Stimulated activated CD8-positive, alpha-beta memory T cell treated with anti-CD3 and anti-CD28 coated beads, Interleukin-4, amount 100 ng/mL, for 1 hour (primary cell): ENCODE data around the gene AASDH.
"Not testable (repeated sequence)": the region's sequence is repeated elsewhere in the genome, so short reads cannot be mapped to it uniquely, and the experiment has no call there.

Experiments used
- DNase-seq, 2 donors: peaks; one replicate each; pipeline ENCODE4 v3.0.0-alpha.2; 2020; ENCODE audit warnings: low read depth in 2 of 2, low spot score in 1 of 2

Gene AASDH

DNA sequence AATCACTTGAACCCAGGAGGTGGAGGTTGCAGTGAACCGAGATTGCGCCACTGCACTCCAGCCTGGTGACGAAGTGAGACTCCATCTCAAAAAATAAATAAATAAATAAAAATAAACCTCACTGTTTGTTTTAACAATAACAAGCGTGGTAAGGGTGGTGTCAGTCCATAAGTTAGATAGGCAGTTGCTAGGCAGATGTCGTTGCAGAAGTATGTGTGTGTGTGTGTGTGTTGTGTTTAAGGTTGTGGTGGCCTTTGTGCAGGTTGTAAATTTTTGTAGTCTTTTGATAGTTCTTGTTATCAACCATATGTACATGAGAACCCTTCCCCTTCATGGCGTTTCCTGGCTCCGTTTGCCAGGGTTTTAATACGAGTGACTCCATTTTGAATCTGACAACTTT is 4.0 kb upstream of the AASDH start:
- no peak for DNase-seq

DNA sequence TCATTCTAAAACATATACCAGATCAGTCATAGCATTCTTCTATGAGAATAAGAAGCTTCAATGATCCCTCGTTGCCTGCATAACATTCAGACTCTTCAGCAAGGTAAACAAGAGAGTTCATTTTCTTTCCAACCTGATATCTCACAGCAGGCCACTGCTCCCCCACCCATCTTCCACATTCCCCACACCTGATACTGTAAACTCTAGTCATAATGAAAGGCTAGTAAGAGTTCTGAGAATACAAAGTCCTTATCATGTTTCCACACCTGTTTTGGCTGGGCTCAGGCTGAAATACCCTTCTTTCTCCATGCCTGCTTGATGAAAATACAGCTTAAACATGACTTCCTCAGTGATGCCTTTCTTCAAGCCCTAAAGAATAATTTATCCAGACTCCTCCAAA is 2.3 kb upstream of the AASDH start:
- DNase-seq, result no peak

DNA sequence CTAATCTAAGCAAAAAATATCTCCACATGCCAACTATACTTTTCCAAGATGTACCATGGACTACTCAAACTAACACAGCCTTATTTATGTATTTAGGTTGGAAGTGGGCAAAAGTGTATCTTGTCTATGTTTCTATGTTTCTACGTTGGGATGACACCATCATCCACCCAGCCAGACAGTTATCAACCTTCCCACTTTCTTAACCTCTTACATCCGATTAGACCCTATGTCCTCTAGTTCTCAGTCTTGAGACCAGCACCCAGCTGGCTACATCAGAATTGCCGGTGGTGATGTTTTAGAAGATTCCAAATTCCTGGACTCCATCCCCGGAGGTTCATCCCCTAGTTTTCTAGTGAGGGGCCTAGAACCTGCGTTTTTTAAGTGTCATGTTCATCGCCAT is 1.0 kb upstream of the AASDH start:
- DNase-seq, result no peak

DNA sequence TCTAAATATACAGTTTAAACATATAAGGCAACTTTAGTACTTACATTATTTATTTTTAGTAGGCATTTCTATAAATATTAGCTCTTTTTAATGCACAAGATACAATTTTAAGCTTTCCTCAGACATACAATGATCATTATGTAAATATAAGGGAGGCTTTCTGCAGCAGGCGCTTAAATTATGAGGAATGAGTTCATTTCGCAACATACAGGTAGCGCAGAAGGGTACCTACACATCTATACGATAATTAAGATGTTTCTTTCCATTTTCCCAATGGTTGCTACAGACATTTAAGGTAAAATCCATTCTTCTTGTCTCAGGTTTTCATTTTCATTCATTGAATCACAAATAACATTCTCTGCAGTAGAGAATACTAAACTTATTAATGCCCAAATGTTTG is 1.2 kb downstream of the AASDH start:
- DNase-seq, result no peak

DNA sequence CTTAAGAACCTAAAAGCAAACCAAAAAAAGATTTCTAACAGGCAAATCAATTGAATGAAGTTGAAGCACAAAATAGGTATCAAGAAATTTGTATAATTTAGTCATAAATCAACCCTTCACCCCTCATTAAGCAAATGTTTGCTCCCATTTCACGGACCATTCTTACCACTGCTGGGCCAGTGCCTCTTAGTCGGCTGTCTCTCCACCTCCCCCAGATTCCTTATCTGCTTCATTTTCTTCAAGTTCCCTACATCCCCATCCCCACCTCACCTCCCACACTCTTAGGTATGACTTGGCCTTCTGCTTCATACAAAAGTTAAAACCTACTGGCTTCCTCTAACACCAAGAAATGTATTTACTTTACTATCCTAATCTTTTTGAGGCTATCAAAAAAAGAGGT is 11.8 kb downstream of the AASDH start:
- no peak for DNase-seq

DNA sequence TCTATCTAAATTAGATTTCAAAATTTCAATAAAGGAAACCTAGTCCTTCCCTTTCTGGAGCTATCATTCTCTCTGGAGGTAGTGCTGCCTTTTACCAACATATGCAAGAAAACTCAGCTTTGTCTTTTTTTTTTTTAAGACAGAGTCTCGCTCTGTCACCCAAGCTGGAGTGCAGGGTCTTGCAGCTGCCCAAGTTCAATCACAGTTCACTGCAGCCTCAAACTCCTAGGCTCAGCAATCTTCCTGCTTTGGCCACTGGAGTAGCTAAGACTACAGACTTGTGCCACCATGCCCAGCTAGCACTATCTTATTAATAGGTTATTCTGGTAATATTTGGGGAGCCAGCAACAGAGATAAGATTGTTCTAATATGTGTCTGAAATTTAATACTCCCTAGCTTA is 12.3 kb downstream of the AASDH start:
- DNase-seq, result no peak

DNA sequence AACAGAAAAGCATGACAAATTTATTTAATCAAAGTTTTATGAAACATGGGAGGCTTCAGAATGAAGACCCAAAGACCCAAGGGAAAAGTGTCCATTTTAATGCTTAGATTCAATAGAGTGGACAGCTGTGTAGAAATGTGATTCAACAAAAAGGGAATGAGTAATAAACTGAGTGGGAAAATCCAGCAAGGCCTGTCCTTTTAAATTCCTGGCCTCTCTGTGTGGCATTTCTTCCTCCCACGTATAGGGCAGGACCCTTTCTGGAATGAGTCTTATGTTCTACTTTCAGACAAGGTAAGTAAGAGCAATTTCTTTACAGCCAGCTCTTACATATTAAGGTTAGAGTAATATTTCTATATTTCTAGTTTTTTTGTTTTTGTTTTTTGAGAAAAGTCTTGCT is 14.5 kb downstream of the AASDH start:
- DNase-seq, result no peak

DNA sequence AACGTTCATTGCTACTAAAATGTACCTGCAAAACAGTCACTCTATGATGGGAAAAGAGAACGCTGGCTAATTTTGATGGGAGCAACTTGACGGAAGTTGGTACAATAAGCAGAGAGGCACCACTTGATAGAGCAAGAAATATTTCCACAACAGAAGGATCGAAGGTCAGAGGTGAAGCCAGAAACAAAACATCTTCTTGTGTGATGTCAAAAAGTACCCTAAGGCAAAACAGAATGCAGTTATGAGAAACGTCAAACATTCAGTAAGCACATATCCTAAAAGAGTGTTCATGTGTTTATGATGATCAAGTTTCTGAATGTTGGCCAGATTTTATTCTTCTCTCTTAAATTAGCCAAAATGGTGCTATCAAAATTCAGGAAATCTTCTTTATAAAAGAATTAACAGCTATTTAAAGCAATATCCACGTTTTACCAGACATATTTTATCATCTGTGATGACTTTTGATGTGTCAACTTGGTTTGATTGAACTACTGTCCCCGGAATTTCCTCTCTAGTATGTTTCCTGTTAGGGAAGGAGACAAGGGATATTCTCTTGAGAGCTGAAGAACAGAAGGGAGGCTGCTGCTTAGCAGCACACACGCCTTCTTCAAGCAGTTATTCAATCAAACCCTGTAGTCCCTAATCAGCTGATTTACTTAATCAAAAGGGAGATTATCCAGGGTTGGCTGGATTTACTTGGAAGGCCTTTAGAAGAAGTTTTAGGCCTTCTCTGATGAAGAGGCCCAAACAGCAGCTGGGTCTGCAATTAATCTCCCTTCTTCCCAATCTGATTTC is 15.7 kb downstream of the AASDH start:
- DNase-seq, result no peak

DNA sequence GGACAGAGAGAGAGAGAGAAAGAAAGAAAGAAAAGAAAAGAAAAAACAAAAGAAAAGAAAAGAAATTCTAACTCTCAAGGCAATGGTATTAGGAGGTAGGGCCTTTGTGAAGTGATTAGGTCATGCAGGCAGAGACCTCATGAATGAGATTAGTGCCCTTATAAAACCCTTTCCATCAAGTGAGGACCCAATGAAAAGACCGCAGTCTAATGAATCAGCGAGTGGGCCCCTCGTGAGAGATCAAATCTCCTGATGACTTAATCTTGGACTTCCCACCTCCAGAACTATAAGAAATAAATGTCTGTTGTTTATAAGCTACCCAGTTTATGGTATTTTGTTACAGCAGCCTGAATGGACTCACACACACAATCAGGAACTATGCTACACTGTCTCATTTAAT is 16.9 kb downstream of the AASDH start:
- DNase-seq, result no peak

DNA sequence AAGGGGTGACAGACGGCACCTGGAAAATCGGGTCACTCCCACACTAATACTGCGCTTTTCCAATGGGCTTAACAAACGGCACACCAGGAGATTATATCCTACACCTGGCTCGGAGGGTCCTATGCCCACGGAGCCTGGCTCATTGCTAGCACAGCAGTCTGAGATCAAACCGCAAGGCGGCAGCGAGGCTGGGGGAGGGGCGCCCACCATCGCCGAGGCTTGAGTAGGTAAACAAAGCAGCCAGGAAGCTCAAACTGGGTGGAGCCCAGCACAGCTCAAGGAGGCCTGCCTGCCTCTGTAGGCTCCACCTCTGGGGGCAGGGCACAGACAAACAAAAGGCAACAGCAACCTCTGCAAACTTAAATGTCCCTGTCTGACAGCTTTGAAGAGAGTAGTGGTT is 24.3 kb downstream of the AASDH start:
- not testable (repeated sequence) for DNase-seq

DNA sequence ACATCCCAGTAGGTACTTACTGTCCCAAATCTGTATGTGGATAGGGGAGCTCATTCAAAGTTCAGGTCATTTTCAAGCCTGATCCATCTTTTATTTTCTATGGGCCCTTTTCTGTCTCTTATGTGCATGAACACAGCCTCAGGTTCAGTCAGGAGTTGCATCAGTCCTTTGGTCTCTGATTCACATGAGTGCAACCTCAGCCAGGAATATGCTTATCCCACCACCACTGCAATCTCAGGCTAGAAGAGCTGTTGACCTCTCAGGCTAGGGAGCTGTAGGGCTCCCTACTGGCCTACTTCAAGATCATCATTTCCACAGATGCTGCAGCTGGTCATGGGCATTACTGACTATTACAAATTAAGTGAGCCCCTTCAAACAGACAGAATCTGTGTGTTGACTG is 27.2 kb downstream of the AASDH start:
- DNase-seq, result no peak

DNA sequence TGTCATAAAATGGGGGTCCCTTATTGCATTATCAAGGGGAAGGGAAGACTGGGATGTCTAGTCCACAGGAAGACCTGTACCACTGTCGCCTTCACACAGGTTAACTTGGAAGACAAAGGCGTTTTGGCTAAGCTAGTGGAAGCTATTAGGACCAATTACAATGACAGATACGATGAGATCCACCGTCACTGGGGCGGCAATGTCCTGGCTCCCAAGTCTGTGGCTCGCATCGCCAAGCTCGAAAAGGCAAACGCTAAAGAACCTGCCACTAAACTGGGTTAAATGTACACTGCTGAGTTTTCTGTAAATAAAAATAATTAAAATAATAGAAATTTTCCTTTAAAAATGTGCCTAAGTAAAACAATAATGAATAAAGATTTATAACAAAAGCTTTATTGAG is 30.6 kb downstream of the AASDH start:
- no peak for DNase-seq

DNA sequence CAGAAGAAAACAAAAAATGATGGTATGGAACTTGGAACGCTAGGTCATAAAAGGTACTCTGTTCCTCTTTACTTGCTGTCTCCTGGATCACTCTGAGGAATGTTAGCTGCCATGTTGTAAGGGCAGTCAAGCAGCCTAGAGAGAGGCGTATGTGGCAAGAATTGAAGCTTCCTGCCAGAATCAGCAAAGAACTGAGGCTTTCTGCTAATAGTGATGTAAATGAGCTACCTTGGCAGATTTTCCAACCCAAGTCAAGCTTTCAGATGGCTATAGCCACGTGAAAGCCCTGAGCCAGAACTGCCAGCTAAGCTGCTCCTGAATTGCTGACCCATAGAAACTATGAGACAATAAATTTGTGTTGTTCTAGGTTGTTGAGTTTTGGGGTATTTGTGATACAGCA is 38.7 kb downstream of the AASDH start:
- no peak for DNase-seq

DNA sequence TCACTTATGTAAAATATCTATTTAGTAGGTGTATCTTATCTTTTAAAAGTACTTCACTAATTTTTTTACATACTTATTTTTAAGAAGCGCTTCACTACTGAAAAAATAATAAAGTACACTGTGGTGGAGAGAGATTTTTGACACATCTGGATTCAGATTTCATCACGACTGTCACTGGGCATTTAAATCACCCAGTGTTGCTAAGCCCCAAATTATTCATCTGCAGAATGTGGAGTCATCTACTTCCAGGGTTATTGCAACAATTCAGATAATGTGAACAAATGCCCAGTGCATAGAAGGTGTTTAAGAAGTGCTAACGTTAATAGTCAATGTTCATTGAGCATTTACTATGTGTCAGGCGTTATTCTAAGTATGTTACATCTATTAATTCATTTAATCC is 41.8 kb downstream of the AASDH start:
- no peak for DNase-seq

DNA sequence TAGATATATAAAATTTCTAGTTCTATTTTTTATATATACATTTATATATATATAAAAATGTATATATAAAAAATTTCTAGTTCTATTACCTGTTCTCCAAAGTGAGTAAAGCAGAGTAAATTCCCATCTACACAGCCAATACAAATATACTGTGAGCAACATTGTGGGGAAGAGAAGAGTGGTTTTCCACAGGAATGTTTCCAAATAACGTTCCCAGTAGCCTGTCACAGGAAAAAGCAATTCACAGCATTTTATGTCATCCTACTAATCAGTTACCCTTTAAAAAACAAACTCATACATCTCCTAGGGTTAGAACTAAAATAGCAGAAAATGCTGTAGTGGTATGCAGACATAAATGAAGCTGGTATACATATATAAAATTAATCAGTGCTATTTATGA is 44.5 kb downstream of the AASDH start:
- no peak for DNase-seq

DNA sequence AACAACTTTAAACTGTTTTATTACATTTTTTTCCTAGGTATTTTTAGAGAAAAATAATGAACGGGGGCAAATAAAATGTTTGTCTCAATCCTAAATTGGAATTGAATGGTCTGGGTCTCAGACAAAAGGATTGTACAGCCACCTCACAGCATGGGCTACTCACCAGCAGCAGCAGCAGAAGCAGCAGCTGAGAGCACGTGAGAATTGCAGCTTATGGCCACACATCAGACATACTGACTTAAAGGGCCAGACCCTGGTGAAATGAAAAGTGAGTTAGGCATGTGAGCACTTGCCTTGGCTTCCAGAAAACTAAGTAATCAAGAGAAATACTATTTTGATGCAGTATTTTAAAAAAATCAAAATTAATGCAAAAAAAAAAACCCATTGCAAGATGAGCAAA is 56.6 kb downstream of the AASDH start:
- no peak for DNase-seq

DNA sequence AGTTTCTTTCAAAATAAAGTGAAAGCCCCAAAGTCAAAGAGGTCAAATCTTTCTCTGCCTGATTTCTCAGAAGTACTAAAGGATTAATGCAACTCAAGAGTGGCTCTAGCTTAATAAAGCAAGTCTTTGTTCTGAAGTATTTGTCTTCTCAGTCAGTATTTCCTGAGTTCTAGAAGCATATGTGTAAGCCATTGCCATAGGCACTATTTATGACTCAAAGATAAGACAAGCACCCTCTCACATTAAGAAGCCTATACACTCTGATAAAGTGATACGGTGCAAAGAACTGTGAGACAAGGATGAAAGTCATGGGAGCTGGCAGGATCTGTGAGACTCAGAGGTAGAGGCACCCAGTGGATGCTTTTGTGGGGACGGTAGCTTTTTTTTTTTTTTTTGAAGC is 60.9 kb downstream of the AASDH start:
- no peak for DNase-seq

DNA sequence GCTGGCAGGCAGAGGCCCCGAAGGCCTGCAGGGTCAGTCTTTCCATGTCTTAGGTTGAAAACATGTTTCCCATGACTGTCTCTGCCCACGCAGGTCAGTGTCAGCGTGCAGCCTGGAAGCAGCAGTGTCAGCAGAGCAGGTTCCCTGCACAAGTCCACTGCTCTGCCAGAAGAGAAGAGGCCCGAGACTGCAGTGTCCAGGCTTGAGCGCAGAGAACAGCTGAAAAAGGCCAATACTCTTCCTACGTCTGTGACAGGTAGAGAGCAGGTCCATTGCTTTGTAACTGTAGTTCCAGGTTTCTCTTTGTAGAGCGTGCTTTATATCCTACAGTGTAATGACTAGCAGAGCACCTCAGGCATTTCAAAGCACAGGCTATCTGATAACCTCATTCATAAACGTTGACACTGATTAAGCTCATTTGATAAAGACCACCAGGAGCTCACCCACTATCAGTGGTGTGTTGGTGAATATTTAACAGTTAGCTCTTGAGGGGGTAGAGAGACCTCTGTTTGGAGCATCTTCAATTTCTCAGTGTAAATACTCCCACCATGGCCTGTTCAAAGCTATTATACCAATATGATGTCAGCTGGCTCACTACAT is 63.2 kb downstream of the AASDH start:
- DNase-seq, result no peak

DNA sequence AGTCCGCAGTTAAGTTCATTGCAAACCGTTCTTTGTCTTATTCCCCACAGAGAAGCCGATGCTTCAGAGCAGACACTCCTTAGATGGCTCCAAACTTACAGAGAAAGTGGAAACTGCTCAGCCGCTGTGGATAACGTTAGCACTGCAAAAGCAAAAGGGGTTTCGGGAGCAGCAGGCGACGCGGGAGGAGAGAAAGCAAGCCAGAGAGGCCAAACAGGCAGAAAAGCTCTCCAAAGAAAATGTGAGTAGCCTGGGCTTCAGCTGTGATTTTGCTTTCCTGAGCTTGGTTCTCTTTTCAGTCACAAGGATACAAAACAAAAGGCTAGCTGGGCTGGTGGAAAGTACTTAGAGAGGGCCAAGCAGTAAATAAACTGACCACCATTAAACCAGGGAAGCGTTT is 64.0 kb downstream of the AASDH start:
- no peak for DNase-seq

DNA sequence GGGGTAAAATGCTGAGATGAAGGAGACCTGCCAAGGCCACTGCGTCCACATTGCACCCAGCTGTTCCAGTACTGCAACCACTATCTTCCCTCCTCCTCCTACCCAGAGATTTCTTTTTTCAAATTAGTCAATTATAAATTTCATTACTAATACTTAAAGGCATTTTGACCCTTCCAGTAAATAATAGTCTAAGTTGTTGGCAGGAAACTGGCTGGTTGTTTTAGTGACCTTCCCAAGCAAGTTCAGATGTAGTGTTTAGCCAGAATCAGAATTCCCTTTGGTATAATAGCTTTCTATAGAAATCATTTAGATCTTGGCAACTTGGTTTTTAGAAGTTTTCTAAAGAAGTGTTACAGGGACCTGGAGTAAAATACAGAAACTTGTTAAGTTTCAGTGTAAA is 66.0 kb downstream of the AASDH start:
- DNase-seq, result no peak

DNA sequence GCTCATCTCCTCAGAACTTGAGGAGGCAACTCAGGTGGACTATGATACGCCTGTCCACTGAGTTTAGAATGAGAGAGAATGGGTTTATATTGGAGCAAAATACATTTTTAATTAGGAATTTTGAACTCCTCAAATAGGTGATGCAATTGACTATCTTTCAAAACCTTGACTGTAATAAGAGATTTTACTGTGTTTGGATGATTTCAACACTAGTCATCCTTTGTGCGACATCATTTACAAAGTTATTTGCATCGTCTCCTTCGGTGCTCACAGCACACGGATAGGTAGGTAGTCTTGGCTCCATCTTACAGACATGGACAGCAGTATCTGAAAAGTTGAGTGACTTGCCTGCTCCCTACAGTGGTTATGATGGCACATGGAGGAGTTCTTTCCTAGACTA is 67.0 kb downstream of the AASDH start:
- DNase-seq, result no peak

DNA sequence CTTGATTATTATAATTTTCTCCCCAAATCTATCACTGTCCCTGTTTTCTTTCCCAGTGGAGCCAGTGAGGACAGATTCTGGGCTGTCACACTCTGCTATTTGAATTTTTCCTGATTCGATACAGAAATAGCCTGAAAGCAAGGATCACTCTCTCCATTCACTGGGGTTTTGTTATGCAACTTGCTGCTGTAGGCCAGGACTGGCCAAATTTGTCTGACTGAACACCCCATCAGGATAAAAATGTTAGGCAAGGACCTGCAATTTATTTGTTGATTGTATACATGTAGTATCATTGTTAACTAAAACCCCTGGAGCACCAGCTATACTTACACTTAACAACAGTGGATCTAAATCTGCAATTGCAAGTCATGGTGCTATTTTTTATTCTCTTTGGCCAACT is 68.7 kb downstream of the AASDH start:
- no peak for DNase-seq

DNA sequence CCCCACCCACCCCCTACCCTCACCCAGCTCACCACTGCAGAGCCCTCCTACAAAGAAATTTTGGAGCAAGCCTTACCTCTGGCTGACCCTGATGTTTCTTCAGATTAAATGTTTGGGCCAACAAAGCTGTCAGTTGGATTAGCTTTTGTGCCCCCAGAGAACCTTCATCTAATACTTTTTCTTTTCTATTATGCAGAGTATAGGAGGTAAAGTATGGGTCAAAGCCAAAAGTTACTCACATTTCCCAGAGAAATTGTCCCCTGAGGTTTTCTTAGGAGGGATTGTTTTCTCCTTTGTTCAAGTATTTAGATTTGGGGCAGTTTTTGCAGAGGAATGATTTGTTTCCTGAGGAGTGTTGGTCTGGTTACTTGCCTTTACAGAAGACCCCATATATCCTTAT is 69.5 kb downstream of the AASDH start:
- DNase-seq, result no peak
